Right cardiac atrium (tissue), 5 donors: Measurements from ENCODE around the gene SMAD7. TPM values are rescaled to one million over a fixed set of nuclear protein-coding genes. Genes with fewer than 3 reads are reported as not detected.
"Not testable (repeated sequence)": the region's sequence is repeated elsewhere in the genome, so short reads cannot be mapped to it uniquely, and the experiment has no call there.

ENCODE experiments used
- ATAC-seq, 2 donors: fragments of 200-7000 bp; cut with Tn5 transposase; one replicate each; pipeline versions ENCODE4 v1.8.0 to v1.9.1; 2020; ENCODE audit warnings: moderate library complexity in 2 of 2, mild to moderate bottlenecking in 1 of 2
- DNase-seq, 3 donors: peaks; one replicate each; pipeline ENCODE4 v3.0.0-alpha.2; 2020
- H3K27ac ChIP-seq: one replicate; pipeline ENCODE4 v1.5.1; 2013; ENCODE audit warnings: mild to moderate bottlenecking, low read length, control low read depth, moderate library complexity
- H3K27me3 ChIP-seq: one replicate; pipeline ENCODE4 v1.6.1; 2013; ENCODE audit not compliant: control insufficient read depth, insufficient read depth
- H3K4me1 ChIP-seq: one replicate; pipeline ENCODE4 v1.6.1; 2013; ENCODE audit warnings: low read length; ENCODE audit not compliant: control insufficient read depth, insufficient read depth
- H3K4me3 ChIP-seq: one replicate; pipeline ENCODE4 v1.5.1; 2013; ENCODE audit warnings: low read length, control low read depth
- H3K9me3 ChIP-seq: one replicate; pipeline ENCODE4 v1.6.1; 2013; ENCODE audit warnings: low read length; ENCODE audit not compliant: control insufficient read depth
- WGBS: extraction: QIAGEN DNeasy Blood & Tissue Kit; methylation state at CpG from one replicate; pipeline ENCODE4 v1.1.7; 2013; 5-methylcytosine and 5-hydroxymethylcytosine counted together
- intact Hi-C, 4 donors: fragments of 100-400 bp; cut with DNase I; formaldehyde crosslinking; loops; one replicate each; pipeline versions ENCODE4 v1.11.0 to v1.14.0; 2022 to 2023
- polyA plus RNA-seq: library from polyadenylated mRNA; stranded (reverse); fragments of 200-250 nt; gene quantifications from one replicate; pipeline ENCODE4 v1.2.3, GENCODE V29; 2013
- total RNA-seq, 4 donors: library from RNA; stranded (reverse); fragmentation: NEBNext Ultra II Directional; extraction: Animal tissue kit (Norgen Biotek cat#: 25700); gene quantifications; one replicate each; pipeline ENCODE4 v1.2.1, GENCODE V29; 2021
- donor health status: healthy with polysubstance abuse.
- donor health status: DM: no; HTN: yes; CAD: no.
- donor health status: DM: no; HTN: no; CAD: no.
- donor health status: DM: no; HTN: yes; CAD: no; lungs with severe emphysema.
- donor health status: DM: yes; HTN: yes; CAD: no.

The SMAD7 gene
- total and polyA plus RNA-seq, 5 donors, result 34.8 to 97.6 (median 92.1) TPM

DNA sequence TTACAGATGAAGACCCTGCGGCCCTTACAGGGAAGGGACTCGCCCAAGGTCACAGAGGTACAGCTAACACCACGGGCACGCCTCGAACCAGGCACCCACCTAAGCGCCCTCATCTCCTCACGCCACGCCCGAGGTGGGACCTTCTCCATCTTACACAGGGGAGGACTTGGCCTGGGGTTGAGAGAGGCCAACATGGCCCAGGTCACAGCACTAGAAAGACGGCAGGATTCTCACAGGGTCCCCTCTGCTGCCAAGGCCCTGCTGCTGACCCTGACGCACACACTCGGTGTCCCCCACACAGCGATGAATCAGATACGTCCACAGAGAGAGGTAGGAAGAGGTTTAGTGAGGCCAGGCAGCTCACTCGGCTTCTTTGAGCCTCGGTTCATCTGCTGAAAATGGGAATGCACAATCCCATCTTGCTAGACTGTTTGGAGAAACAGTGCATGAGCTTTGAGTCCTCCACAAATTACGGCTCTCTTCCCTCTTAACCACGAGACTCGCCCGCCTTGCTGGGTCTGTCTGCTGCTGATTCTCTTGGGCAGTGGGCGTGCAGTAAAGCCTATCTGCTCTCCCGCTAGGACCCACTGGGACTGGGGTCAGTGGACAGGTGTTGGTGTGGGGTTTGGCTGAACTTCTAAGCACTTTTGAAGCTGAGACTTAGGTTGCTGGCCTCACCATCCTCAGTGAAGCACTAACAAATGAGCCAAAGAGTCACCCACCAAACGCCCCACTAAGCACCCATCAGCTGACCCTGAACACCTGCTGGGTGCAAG is 79.2 kb downstream of the SMAD7 start:
- Histone ChIP-seq H3K27me3 (no peaks in the 10 kb centered on the region), H3K9me3 (no peaks in the 10 kb centered on the region), H3K4me3 (no peak overlapping the region), H3K27ac (no peak overlapping the region), H3K4me1 (no peaks in the 10 kb centered on the region)
- 95% methylated on average over 23 of the region's 23 CpGs for WGBS
- intact Hi-C loops, result no loop called here
- ATAC-seq (no peak), DNase-seq (peak in 1 of 3 donors; percentile 22)

DNA sequence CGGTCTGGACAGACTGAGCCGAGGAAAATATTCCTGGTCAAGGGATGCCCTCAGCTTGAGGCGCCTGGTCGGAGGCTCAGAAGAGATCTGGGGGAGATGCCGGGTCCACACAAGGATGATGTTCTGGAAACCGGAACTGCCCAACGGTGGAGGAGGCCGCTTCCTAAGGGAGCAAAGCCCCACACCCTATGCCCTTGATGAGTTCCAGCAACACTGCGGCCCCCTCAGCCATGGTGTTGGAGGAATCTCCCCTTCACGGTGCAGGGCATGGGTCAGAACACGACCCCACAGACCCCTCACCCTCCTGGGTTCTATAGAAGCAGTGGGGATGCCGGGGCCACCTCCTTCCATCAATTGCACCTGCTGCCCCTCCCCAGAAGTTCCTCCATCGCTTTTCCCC is 79.8 kb downstream of the SMAD7 start:
- DNase-seq, result peak in 2 of 3 donors; percentile 14 to 35
- H3K27me3 ChIP-seq, H3K4me1 ChIP-seq, H3K9me3 ChIP-seq, ATAC-seq, H3K27ac ChIP-seq, intact Hi-C loops, H3K4me3 ChIP-seq: not testable (repeated sequence)
- WGBS, result 92% methylated on average over 13 of the region's 13 CpGs
